Measurements from ENCODE around the gene BRD1. TPM values are rescaled to one million over a fixed set of nuclear protein-coding genes. Genes with fewer than 3 reads are reported as not detected.
"Not testable (repeated sequence)": the region's sequence is repeated elsewhere in the genome, so short reads cannot be mapped to it uniquely, and the experiment has no call there.

BRD1 gene
- total RNA-seq, 2 experiments from 2014 or later, result 29.1 to 31.2 TPM

DNA sequence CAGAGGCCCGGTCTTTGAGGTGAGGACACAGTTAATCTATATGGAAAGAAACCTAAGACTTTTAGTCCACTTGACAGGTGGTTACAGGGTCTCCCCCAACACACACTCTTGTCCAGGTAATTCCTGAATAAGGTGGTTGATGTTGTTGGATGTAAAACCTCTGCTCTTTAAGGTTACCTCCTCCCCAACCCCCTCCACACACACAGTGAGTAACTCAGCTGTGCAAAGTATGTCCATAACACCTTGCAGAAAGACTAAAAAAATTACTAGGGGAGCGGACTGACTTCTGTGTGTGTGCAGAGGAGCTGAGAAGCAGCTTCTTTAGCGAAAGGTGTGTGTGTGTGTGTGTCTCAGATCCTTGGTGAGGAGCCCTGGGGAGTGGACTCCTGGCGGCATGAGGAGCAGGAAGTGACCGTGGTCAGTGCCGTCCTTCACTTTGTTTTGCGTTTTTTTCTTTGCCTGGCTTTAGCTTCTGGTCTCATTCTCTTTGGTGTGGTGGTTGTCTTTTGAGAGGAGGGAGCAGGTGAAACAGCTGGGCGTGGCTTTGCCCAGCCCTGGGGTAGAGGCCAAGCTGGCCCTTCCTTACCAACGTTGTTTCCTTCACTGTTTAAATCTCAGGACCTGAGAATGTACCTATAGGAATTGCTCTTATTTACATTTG is 27.7 kb upstream of the BRD1 start:
- CTCF ChIA-PET, result interaction anchor here (1.0 kb wide), 1 partner anchor 17 kb away, joined by 3 read pairs; no protein-coding TSS in a partner anchor
- POLR2A ChIA-PET, result interaction anchor here (0.6 to 2.4 kb wide), 3 partner anchors 29 to 818 kb away, joined by 3 to 10 read pairs (median 6); partner anchors contain the start of gene SHANK3

- ChIA-PET POLR2A (interaction anchor here (0.6 to 2.4 kb wide), 3 partner anchors 26 to 256 kb away, joined by 3 to 6 read pairs (median 5); no protein-coding TSS in a partner anchor), CTCF (interaction anchor here (1.0 kb wide), 1 partner anchor 16 kb away, joined by 3 read pairs; no protein-coding TSS in a partner anchor)
These were observed 26.5 kb upstream of the BRD1 start for GRCh38 chr22:49853981-49854831.

- CTCF ChIA-PET, result no interaction called here
- POLR2A ChIA-PET, result no interaction called here
These were observed 25.5 kb upstream of the BRD1 start, which contains the start of gene ZBED4 for GRCh38 chr22:49852898-49853894. Gene ZBED4 (plus strand): TSS chr22:49853844. CDS start chr22:49883663, 29,819 bp downstream.

GRCh38 chr22:49852568-49852897 is 24.9 kb upstream of the BRD1 start:
- POLR2A ChIA-PET, CTCF ChIA-PET: not testable (repeated sequence)

DNA sequence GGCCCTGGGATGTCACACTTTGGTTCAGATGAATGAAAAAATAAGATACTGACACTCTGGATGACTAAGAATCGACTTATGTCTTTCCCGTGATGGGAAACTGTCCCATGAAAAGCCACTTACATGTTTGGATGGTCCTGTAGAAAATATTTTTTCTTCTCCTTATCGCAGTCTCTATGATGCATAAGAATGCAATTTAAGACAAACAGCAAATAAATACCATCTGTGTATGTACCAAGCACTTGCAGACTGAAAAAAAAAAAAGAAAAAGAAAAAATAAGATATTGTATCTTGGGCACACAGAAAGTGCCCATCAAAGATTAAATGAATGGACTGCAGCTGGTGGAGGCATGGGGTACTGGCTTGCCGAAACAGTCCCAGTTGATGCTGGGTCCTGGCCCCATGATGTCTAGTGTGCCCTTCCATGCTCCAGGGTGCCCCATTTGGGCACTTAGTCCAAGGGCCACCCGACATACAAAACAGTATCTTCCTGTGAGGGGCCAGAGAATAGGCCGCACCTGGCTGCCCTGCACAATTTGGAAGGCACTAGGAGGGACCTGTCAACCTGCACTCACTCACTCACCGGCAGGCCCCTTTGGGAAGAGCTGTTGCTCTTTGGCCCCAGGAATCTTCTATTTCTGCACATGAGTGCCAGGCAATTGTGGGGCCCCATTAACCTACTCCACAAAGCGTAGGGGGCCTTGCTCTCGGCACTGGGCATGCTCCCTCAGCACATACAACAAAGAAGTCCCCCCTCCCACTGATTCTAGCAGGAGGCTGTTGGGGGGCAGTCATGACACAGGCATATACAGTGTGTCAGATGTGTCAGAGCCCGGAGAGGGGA is 23.5 kb upstream of the BRD1 start:
- POLR2A ChIA-PET, result no interaction called here
- CTCF ChIA-PET, result no interaction called here

DNA sequence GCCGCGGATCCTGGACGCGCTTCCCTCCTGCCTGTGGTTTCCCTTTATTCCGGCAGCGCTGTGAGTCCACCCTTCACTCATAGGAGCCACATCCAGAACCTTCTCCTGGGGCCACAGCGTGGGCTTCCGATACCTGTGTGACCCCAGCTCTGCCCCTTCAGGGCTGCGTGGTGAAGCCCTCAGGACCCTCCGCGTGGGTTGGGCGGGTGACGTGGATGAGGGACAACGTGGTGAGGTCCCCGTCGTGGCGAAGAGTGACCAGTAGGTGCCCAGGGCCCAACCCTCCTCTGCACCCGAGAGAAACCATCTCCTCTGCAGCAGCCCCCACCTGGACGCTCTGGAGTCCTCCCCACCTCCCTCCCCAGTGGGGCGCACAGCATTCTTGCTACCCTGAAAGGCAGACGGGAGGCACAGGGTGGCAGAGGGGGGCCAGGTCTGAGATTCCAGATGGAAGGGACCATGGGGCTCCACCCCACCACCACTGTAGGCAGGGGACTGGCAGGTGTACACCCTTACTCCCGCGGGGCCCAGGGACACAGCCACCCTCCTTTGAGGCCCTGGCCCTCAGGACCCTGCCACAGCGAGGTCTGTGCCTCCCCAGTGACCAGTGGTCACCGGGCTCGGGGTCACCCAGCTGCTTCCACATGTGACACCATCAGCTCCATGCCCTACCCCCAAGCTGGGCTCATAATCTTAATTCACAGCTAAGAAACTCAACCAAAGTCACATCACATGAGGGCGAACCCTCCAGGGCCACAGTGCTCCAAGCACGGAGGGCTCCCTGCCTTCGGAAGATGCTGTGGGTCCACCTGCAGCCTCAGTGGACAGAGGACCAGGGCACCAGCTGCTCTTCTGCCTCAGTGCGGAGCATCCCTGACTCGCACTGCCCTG is 22.6 kb upstream of the BRD1 start:
- ChIA-PET POLR2A (no interaction called here), CTCF (no interaction called here)

DNA sequence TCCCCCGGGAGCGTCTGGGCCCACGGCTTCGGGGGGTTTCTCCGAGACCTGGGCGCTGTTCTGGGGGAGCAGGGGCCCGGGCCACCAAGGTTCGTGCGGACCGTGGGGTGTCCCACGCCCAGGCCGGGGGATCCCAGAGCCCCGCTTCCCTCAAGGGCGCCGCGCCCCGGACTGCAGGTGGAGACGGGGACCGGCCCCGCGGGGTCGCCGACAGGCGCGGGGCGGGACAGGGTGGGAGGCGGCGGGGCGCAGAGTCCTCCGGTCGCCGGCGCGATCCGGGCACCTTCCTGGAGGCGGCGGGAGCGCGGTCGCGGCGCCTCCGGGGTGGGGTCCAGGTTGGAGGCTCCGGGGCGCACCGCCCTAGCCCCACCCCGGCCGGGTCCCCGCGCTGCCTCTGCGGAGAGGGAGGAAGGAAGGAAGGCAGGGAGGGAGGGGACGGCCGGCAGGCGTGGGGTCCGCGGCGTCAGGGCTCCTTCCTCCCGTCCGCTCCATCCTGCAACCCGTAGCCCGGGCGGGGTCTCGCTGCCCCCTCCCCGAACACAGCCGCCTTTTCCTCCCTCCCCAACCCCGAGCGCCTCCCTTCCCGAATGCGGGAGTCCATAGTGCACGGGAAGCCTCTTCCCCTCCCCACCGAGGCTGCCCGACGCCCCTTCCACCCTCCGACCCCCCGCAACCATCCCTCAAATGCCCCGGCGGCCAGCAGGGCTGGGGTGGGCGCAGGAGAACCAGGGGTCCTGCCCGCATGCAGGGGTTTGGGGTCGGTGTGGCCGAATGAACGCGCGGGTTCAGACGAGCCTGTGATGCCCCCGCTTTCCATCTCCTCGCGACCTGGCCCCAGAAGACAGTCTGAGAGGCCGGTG is 21.7 kb upstream of the BRD1 start:
- ChIA-PET CTCF (no interaction called here), POLR2A (no interaction called here)

DNA sequence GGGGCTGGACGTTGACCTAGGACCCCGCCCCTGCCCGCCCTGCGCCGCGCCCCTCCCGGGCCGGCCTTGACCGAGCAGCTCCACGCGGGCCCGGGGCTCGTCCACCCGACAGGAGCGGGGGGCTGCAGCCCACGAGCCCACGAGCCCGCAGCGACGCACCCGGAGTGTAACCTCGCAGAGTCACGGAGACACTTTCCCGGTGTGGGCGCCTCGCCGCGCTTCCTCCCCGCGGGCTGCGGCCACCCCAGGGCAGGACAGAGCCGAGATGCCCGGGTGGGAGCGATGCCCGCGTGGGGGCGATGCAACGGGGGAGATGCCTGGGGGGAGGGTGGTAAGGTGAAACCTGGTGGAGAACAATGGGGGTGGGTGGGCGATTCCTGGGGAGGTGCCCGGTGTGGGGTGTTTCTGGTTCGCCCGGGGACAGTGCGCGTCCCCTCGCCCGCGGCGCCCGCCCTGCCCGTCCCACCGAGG is 21.1 kb upstream of the BRD1 start:
- ChIA-PET CTCF (no interaction called here), POLR2A (interaction anchor here (1.1 kb wide), 1 partner anchor 10 kb away, joined by 4 read pairs; no protein-coding TSS in a partner anchor)

DNA sequence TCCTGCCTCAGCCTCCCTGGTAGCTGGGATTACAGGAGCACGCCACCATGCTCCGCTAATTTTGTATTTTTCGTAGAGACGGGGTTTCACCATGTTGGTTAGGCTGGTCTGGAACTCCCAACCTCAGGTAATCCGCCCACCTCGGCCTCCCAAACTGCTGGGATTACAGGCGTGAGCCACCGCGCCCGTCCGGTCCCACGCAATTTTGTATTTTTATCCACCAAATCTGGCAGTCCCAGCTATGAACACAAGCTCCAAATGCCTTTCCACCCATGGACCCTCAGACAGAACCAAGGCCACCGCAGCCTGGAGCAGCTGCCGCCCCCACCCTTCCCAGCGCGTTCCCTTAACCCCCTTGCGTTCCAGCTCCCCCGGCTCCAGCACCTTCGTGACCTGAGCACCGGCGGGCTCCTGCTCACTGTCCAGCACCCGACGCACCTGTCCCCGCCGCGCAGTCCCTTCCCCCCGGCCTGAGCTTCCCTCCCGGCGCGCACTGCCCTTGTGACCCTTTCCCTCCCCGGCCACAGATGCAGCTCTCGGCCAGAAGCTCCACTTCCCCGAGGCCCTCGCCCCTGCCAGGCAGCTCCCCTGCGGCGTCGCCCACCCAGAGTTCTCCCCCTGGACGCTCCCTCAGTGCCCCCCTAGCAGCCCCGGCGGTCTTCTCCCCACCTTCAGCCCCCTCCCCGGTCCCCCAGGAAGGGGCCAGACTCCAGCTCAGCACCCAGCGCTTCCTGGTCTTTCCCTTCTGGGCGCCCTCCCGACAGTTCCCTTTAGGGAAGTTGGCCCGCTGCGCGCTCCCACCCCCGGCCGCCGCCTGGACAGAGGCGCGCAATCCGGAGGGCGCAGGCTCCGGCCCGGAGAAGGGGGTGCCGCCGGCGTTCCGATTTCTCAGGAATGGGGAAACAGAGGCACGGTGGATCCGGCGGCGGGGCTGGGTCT is 20.3 kb upstream of the BRD1 start:
- ChIA-PET POLR2A (interaction anchor here (1.1 kb wide), 1 partner anchor 9 kb away, joined by 4 read pairs; no protein-coding TSS in a partner anchor), CTCF (no interaction called here)

- ChIA-PET POLR2A (no interaction called here), CTCF (no interaction called here)
These were observed 18.2 kb upstream of the BRD1 start for GRCh38 chr22:49845666-49846459.

GRCh38 chr22:49845241-49845640 is 17.6 kb upstream of the BRD1 start:
- CTCF ChIA-PET, result no interaction called here
- POLR2A ChIA-PET, result no interaction called here

GRCh38 chr22:49838771-49839717 is 11.4 kb upstream of the BRD1 start:
- ChIA-PET POLR2A (interaction anchor here (0.6 to 1.2 kb wide), 4 partner anchors 9 to 79 kb away, joined by 3 to 8 read pairs (median 5); partner anchors contain the start of genes ALG12 and CRELD2), CTCF (interaction anchor here (0.6 to 0.9 kb wide), 3 partner anchors 16 to 91 kb away, joined by 3 read pairs; no protein-coding TSS in a partner anchor)

GRCh38 chr22:49833340-49834007 is 5.8 kb upstream of the BRD1 start:
- POLR2A ChIA-PET, result interaction anchor here (0.6 kb wide), 1 partner anchor 322 kb away, joined by 4 read pairs; no protein-coding TSS in a partner anchor
- CTCF ChIA-PET, result no interaction called here

Measured in activated CD8-positive, alpha-beta memory T cell treated with anti-CD3 and anti-CD28 coated beads for 36 hours (primary cell).